GM18502 (cell line): ENCODE data around the gene TRPM6.
A peak's percentile ranks its signal among the peaks of the same experiment; 100 is the strongest.
"Not testable (repeated sequence)": the region's sequence is repeated elsewhere in the genome, so short reads cannot be mapped to it uniquely, and the experiment has no call there.

Experiments used
- ATAC-seq: cut with Tn5 transposase; IDR thresholded peaks from one replicate; pipeline ENCODE4 v1.9.1; 2021; ENCODE audit warnings: mild to moderate bottlenecking; ENCODE audit not compliant: unreplicated experiment, poor library complexity

TRPM6 gene

GRCh38 chr9:74887041-74887980, at the start of gene TRPM6:
TSS of gene TRPM6 (minus strand) at chr9:74887921. CDS start at chr9:74887856, 65 bp downstream.
- ATAC-seq: peak; percentile 62

GRCh38 chr9:74935008-74935407, 47.3 kb upstream of the TRPM6 start:
- ATAC-seq: no peak

DNA sequence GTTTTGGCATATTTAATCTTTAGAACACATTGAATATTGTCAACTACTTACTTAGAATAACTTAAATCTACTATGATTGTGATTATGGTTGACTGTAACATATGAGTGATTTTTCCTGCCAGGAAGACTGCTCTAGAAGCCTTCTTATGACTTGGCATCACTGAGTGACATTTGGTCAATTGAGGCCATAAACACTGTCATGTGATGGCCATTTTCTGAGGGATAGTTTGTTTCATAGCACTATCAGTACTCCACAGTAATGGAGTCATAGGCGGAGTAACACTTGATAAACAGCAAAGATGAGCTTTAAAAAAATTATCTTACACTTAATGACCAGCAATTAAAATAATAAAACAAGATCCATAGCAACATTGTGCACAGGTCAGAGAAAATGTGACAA, 34.0 kb upstream of the TRPM6 start:
- no peak for ATAC-seq

DNA sequence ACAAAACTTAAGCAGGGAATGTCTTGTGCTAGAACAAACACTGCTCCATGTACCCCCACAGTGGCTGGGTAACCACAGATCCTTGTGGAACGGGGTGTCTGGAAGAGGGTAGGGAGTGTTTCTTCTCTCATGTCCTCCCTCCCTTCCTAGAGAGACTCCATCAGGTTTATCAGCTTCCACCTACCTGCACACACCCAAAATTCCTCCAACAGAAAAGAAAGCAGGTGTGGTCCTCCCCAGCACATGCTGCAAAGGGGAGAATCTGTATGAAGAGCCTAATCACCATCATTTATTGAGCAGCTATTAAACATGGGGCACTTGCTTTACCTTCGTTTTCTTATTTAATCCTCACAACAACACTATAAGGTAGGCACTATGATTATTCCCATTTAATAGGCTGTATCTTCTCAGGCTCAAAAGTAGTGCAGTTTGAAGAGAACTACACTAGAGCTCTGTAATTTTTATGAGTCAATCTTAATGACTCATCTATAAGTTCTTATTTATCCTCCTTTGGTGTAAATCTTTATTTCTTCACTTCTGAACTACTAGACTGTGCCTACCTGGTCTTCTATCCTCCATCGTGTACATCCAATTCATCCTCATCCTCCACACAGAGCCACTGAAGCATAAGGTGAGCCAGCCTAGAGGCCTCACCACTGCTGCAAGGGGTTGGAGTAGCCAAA, 33.4 kb upstream of the TRPM6 start:
- no peak for ATAC-seq

- no peak for ATAC-seq
Observed at GRCh38 chr9:74910036-74910435, 22.3 kb upstream of the TRPM6 start.

GRCh38 chr9:74908665-74909064, 20.9 kb upstream of the TRPM6 start:
- ATAC-seq: no peak

- no peak for ATAC-seq
Observed at GRCh38 chr9:74907085-74907484, 19.4 kb upstream of the TRPM6 start.

GRCh38 chr9:74901001-74901400, 13.3 kb upstream of the TRPM6 start:
- no peak for ATAC-seq

- ATAC-seq: not testable (repeated sequence)
Observed at GRCh38 chr9:74888449-74888848, 728 bp upstream of the TRPM6 start.

DNA sequence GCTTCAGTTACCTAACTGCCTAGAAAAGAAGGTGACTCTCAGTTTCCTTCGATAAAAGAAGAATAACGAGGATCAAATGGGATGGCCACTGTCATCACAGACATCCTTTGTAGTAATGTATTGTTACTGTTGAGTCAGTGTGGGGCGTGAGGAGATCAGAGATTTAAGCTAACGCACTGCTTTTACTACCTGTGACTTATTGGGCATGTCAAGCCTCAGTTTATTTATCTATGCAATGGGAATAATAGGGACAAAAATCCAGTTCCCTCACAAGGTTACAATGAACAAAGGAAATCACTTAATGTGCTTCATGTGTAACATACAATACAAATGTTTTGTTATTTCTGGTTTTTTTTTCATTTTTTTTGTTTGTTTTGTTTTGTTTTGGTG, 255 bp upstream of the TRPM6 start:
- ATAC-seq: no peak

DNA sequence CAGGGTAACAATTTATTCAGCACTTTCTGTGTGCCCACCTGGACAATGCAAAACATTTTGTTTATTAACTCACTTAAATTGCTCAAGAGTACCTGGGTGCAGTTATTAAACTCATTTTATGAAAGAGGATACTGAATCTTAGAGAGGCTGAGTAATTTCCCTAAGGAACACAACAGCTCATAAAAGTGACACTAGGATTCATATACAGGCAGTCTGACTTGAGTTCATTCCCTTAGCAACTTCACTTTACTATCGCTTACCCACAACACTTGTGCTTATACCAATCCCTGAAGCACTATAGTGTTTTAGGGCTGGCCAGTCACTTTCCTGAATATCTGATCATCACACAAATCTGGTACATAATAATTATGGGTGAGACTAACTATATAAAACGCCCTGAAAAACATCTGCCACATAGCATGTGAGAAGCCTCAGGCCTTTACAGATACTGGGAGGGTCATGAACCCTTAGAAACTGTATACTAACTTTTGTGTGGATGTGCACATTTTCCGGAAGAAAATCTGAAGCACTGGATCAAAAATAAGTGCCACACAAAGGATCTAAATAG, 11.3 kb downstream of the TRPM6 start:
- no peak for ATAC-seq

DNA sequence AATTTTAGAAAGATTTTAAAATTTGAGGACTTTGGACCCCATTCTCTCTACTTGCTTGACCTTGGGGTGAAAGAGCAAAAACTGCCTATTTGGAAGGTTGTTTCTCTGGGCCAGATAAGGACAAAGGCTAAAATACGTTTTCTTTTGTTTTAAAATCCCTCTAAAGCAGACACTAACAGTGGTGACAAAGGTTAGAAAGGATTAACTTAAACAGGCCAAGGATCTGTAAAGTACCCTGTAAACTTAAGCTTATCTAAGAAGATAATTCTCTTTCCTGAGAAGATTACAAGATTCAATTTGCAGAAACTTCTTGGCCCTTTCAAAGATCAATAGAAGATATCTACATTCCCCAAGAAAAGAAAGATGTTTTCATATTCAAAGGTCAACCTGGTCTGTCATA, 12.1 kb downstream of the TRPM6 start:
- ATAC-seq: no peak

DNA sequence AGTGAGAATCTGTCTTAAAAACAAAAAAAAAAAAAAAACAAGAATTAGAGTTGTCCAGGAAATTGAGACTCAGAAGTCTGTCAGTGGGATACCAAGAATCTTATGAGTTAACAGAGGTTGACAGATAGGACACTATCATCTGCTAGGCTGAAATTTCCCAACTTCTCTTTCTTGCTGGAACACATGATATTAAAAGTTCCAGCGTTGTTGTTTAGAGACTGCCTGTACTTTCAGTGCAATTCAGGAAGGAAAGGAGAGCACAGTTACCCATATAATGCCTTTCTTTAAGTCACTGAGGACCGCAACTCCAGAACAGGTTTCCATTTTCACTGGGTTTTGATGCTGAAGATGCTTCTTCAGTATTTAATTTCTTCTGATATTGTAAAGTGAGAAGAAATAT, 13.5 kb downstream of the TRPM6 start:
- no peak for ATAC-seq

GRCh38 chr9:74872619-74873233, 15.0 kb downstream of the TRPM6 start:
- no peak for ATAC-seq

- ATAC-seq: no peak
Observed at GRCh38 chr9:74867483-74867882, 20.2 kb downstream of the TRPM6 start.

- ATAC-seq: no peak
Observed at GRCh38 chr9:74865177-74865576, 22.5 kb downstream of the TRPM6 start.

GRCh38 chr9:74861773-74862474, 25.8 kb downstream of the TRPM6 start:
- ATAC-seq: no peak

DNA sequence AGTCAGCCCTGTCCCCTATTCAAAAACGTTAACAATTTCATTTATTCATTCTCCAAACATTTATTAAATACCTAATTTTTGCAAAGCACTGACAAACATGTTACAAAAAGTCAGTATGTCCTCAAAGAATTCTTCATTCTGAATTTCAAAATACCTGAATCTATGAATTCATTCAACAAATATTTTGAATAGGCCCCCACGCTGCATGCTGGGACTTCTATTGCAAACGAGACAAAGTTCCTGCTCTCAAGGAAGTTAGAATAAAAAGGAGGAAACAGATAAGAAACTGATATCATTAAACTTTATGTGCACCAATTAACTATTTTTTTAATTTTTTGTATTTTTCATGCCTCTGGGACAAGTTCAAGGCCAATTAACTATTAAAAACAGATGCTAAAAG, 26.6 kb downstream of the TRPM6 start:
- ATAC-seq: no peak

DNA sequence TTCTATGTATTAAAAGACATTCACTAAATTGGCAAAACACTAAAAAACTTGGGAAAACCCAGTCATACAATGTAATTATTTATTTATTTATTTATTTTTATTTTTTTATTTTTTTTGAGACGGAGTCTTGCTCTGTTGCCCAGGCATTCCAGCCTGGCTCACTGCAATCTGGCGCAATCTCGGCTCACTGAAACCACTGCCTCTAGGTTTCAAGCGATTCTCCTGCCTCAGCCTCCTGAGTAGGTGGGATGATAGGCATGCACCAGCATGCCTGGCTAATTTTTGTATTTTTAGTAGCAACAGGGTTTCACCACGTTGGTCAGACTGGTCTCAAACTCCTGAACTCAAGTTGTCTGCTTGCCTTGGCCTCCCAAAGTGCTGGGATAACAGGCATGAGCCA, 27.5 kb downstream of the TRPM6 start:
- ATAC-seq: not testable (repeated sequence)

GRCh38 chr9:74859786-74860185, 27.9 kb downstream of the TRPM6 start:
- ATAC-seq: no peak
